ENCODE measurements around the gene GTF2F1.

DNA sequence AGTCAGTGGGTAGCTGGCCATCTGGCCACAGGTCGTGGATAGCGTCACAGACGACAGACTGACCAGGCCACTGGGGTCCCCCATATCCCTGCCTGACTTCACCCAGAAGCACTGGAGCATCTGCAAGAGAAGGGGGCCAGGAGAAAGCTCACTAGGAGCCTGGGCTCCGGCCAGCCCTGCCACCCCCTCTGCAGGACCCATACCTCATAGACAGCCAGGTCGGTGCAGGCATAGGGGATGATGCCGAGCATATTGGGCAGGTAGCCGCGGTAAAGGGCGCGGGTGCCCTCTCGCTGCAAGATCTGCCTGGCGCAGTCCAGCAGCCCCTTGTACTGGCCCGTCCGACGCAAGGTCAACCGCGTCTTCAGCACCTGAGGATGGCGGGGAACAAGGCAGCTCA is 34.2 kb upstream of the GTF2F1 start:
- TF ChIP-seq, protein P1, sequence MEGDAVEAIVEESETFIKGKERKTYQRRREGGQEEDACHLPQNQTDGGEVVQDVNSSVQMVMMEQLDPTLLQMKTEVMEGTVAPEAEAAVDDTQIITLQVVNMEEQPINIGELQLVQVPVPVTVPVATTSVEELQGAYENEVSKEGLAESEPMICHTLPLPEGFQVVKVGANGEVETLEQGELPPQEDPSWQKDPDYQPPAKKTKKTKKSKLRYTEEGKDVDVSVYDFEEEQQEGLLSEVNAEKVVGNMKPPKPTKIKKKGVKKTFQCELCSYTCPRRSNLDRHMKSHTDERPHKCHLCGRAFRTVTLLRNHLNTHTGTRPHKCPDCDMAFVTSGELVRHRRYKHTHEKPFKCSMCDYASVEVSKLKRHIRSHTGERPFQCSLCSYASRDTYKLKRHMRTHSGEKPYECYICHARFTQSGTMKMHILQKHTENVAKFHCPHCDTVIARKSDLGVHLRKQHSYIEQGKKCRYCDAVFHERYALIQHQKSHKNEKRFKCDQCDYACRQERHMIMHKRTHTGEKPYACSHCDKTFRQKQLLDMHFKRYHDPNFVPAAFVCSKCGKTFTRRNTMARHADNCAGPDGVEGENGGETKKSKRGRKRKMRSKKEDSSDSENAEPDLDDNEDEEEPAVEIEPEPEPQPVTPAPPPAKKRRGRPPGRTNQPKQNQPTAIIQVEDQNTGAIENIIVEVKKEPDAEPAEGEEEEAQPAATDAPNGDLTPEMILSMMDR (IDR thresholded peaks at IDR 0.05): no peak
- no peak for TF ChIP-seq EZH2 (IDR thresholded peaks at IDR 0.05; ENCODE audit: borderline replicate concordance, insufficient read depth, low read depth, low read length, poor library complexity, severe bottlenecking)
